GM12872 (cell line): Measurements from ENCODE around the gene TRABD2A.

Experiments used
- TF ChIP-seq, protein P1 (sequence below): IDR thresholded peaks from 3 replicates; pipeline ENCODE4 v1.5.1; 2011; ENCODE audit warnings: low read depth, mild to moderate bottlenecking, low read length, moderate library complexity; ENCODE audit not compliant: insufficient read depth

TRABD2A gene

DNA sequence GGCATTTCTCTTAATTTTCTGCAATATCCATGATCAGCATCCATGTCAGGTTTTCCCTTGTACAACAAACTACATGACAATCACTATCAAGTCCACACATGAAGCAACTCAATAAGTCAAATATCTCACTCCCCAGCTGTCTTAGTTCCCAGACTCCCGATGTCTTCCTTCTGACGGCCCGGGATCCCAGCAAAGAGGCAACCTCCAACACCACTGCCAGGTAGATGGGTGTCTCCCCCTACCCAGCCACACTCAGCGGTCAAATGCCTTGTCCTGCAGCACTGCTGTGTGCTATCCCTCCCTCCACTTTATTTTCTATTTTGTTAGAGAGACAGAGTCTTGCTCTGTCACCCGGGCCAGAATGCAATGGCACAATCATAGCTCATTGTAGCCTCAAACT is 23.3 kb downstream of the TRABD2A start:
- TF ChIP-seq, protein P1, sequence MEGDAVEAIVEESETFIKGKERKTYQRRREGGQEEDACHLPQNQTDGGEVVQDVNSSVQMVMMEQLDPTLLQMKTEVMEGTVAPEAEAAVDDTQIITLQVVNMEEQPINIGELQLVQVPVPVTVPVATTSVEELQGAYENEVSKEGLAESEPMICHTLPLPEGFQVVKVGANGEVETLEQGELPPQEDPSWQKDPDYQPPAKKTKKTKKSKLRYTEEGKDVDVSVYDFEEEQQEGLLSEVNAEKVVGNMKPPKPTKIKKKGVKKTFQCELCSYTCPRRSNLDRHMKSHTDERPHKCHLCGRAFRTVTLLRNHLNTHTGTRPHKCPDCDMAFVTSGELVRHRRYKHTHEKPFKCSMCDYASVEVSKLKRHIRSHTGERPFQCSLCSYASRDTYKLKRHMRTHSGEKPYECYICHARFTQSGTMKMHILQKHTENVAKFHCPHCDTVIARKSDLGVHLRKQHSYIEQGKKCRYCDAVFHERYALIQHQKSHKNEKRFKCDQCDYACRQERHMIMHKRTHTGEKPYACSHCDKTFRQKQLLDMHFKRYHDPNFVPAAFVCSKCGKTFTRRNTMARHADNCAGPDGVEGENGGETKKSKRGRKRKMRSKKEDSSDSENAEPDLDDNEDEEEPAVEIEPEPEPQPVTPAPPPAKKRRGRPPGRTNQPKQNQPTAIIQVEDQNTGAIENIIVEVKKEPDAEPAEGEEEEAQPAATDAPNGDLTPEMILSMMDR, result no peak

DNA sequence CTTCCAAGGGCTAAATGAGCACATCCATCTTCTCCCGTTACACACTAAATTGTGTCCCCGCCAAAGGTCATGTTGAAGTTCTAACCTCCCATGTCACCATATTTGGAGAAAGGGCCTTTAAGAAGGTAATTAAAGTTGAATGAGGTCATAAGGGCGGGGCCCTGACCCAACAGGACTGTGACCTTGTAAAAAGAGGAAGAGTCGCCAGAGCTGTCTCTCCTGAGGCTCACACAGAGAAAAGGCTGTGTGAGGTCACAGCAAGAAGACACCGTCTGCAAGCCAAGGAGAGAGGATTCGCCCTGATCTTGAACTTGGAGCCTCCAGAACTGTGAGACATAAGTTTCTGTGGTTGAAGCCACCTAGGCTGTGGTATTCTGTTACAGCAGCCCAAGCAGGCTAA is 24.1 kb downstream of the TRABD2A start:
- TF ChIP-seq, protein P1, result no peak

DNA sequence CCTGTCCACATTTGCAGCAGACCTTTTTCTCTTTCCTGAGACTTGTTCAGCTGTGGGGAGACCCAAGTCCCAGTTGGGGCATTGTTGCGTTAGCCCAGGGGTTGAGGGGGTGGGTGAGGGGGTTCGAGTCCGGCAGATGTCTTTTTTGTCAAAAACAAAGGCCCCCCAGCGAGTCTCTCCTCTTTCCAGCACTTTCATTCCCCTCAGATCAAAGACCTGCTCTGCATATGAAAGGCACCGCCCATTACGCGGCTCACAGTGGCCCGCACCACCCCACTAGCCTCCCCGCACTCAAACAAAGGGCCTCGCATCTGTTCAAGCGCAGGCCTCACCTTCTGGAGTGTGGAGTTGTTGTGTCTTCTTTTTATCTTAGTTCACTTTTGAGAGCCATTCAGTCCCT is 25.2 kb downstream of the TRABD2A start:
- TF ChIP-seq, protein P1, result no peak

DNA sequence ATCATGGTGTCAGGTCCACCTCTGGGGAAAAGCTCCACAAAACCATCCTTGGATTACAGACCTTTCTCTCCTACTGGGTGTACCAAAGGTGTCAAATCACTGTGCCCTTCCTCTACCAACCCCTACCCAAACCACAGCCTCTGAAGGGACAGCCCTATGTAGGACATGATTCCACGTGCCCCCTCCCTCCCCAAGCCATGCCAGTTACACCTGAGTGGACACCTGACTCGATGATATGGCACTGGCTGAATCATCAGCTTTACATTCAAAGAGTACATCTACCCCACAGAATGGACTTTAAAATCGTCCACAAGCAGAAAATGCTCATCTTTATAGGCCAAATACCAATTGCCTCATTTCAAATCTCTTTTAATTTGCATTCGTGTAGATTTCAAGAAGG is 26.0 kb downstream of the TRABD2A start:
- TF ChIP-seq, protein P1, result no peak

DNA sequence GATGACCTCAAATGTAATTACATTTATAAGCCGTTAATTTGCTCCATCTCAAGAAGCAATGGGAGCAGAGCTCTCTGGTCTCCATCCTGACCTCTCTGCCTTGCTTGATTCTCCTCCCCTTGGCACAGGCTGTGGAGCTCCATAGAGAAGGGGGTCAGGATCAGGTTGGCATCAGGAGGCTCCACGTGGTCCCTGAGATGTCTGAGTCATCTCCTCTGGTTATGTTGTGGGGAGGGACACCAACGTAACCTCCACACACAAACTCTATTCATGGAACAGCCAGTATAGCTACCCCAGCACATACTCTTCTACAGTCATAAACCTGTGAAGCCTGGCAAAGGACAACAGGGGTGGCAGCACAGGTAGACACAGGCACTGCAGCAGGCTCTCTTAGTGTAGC is 29.0 kb downstream of the TRABD2A start:
- TF ChIP-seq, protein P1, result no peak

DNA sequence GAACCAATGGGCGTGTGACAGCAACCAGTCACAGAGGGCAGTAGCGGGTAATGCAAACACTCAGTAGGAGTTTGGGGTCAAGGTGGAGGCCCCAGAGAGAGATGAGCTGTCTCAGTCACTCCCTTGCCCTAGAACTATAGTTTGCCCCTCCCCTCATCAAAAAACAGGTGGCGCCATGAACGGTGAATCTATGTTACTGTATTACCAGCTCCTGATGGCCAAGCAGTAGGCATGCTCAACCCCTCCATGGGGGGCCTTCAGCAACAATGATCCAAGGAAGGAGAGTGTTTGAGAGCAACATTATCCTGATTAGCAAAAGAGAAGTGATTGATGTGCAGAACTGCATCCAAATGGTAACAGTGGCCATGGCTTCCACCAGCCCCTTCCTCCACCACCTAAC is 30.4 kb downstream of the TRABD2A start:
- TF ChIP-seq, protein P1, result no peak

DNA sequence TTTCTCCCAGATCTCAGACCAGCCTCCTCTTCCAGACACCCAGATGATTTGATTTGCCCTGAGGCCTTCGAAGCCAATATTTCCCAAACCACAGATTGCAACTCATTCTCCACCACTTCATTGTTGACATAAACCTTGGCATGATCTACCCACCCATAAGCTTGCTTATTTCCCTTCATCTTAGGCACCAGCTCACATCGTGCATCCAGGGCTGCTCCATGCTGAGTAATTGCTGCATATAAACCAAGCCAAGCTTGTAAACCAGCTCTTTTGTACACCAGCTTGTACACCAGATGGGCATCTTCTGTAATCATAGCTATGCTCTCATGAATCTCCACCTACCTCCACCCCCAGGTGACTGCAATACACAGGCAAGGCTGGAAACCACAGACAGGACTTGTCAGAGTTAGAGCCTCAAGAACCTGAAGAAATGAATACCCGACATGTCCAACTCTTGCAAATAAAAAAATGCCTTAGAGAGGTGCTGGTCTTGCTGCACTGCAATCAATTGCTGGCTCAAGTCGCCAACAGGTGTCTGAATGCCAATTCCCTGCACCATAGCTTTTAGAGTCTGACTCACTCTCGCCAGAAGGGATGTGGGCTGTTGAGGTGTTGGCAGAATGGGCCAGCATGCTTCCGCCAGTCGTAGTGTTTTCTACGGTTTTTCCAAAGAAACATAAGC is 31.5 kb downstream of the TRABD2A start:
- TF ChIP-seq, protein P1, result no peak
